Measurements from ENCODE around the gene UGT1A8. TPM values are rescaled to one million over a fixed set of nuclear protein-coding genes. Genes with fewer than 3 reads are reported as not detected.

Gene UGT1A8
- total RNA-seq, 1 experiment from 2014 or later = not detected

DNA sequence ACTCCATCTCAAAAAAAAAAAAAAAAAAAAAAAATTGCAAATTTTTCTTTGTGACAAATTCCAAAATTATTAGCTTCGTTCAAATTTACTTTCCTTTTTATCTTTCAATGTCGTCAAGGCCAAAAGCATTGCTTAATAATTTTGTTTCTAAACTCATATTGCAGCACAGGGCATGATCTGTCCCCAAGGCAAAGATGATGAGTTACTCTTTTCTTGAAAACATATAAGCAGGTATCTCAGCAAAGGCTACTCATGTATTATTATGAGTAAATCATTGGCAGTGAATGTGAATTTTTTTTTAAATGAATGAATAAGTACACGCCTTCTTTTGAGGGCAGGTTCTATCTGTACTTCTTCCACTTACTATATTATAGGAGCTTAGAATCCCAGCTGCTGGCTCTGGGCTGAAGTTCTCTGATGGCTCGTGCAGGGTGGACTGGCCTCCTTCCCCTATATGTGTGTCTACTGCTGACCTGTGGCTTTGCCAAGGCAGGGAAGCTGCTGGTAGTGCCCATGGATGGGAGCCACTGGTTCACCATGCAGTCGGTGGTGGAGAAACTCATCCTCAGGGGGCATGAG, 64.2 kb downstream of the UGT1A8 start, which contains the start of gene UGT1A7:
Gene UGT1A7, plus strand, starts transcription at position 381 of the 579 bp plus-strand sequence. Its CDS starts 37 bp downstream, at position 418.
- CTCF ChIA-PET = no interaction called here
- DNase-seq = no peak
- intact Hi-C loops (cut with micrococcal nuclease; ENCODE audit: unreplicated experiment) = no loop called here
- Mint-ChIP-seq H3K36me3 (ENCODE audit: insufficient read depth, unreplicated experiment) (no peaks in the 10 kb centered on the region), H3K27me3 (ENCODE audit: unreplicated experiment) (no peaks in the 10 kb centered on the region), H3K4me1 (ENCODE audit: low read depth, unreplicated experiment) (peaks cover 5% of the 10 kb centered on the region), H3K27ac (ENCODE audit: unreplicated experiment) (no peak within 1 kb of the TSS), H3K9me3 (ENCODE audit: low read depth, unreplicated experiment) (no peaks in the 10 kb centered on the region), H3K4me3 (ENCODE audit: low read depth, unreplicated experiment) (no peak within 1 kb of the TSS)
- BruUV-seq (replicated peaks) = no TSS peak
- TF ChIP-seq, protein P1, sequence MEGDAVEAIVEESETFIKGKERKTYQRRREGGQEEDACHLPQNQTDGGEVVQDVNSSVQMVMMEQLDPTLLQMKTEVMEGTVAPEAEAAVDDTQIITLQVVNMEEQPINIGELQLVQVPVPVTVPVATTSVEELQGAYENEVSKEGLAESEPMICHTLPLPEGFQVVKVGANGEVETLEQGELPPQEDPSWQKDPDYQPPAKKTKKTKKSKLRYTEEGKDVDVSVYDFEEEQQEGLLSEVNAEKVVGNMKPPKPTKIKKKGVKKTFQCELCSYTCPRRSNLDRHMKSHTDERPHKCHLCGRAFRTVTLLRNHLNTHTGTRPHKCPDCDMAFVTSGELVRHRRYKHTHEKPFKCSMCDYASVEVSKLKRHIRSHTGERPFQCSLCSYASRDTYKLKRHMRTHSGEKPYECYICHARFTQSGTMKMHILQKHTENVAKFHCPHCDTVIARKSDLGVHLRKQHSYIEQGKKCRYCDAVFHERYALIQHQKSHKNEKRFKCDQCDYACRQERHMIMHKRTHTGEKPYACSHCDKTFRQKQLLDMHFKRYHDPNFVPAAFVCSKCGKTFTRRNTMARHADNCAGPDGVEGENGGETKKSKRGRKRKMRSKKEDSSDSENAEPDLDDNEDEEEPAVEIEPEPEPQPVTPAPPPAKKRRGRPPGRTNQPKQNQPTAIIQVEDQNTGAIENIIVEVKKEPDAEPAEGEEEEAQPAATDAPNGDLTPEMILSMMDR (IDR thresholded peaks at IDR 0.05; ENCODE audit: unreplicated experiment) = no peak

DNA sequence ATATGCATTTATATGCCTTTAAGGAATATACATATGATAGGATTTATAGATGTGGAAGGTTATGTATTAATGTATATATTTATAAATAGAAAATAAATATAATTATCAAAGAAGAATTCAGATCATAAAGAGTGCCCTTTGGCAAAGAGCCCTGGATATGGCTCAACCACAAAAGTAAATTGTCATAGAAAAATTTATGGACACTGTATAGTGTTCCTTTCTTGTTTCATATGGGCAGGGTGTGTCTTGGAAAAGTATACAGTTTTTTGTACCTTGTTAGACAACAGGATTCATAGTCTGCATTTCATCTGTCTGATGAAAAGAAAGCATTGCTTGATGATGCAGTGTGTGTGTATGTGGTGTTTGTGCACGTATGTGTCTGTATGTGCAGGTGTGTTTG, 67.2 kb downstream of the UGT1A8 start:
- Mint-ChIP-seq H3K4me1 (ENCODE audit: low read depth, unreplicated experiment) (peaks cover 32% of the 10 kb centered on the region), H3K27ac (ENCODE audit: unreplicated experiment) (no peak overlapping the region), H3K27me3 (ENCODE audit: unreplicated experiment) (no peaks in the 10 kb centered on the region), H3K4me3 (ENCODE audit: low read depth, unreplicated experiment) (no peak overlapping the region), H3K36me3 (ENCODE audit: insufficient read depth, unreplicated experiment) (no peaks in the 10 kb centered on the region), H3K9me3 (ENCODE audit: low read depth, unreplicated experiment) (no peaks in the 10 kb centered on the region)
- no TSS peak for BruUV-seq (replicated peaks)
- DNase-seq = no peak
- intact Hi-C loops (cut with micrococcal nuclease; ENCODE audit: unreplicated experiment) = no loop called here
- TF ChIP-seq, protein P1 (IDR thresholded peaks at IDR 0.05; ENCODE audit: unreplicated experiment) = no peak
- CTCF ChIA-PET = no interaction called here

DNA sequence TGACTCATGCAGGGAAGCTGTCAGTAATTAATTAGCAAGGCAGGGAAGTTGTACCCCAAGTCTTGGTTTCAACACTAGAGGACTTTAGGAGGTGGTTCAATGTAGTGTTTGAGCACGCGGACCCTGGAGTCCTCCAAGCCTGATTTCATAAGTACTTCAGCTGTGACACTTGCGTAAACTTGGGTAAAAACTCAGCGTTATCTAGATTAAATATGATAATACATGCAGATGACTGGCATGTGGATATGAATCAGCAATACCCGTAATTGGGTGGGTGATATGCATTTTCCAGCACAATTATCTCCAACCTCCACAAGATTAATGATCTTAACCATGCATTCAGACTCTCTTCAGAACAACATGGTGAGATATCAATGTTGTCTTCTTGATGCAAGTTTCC, 69.5 kb downstream of the UGT1A8 start:
- Mint-ChIP-seq H3K4me3 (ENCODE audit: low read depth, unreplicated experiment) (no peak overlapping the region), H3K36me3 (ENCODE audit: insufficient read depth, unreplicated experiment) (peaks cover 17% of the 10 kb centered on the region), H3K27ac (ENCODE audit: unreplicated experiment) (no peak overlapping the region), H3K4me1 (ENCODE audit: low read depth, unreplicated experiment) (peaks cover 53% of the 10 kb centered on the region), H3K27me3 (ENCODE audit: unreplicated experiment) (no peaks in the 10 kb centered on the region), H3K9me3 (ENCODE audit: low read depth, unreplicated experiment) (no peaks in the 10 kb centered on the region)
- no peak for DNase-seq
- TF ChIP-seq, protein P1 (IDR thresholded peaks at IDR 0.05; ENCODE audit: unreplicated experiment) = no peak
- CTCF ChIA-PET = interaction anchor here (0.6 kb wide), 1 partner anchor 627 kb away, joined by 6 read pairs; no protein-coding TSS in a partner anchor
- no TSS peak for BruUV-seq (replicated peaks)
- intact Hi-C loops (cut with micrococcal nuclease; ENCODE audit: unreplicated experiment) = no loop called here

DNA sequence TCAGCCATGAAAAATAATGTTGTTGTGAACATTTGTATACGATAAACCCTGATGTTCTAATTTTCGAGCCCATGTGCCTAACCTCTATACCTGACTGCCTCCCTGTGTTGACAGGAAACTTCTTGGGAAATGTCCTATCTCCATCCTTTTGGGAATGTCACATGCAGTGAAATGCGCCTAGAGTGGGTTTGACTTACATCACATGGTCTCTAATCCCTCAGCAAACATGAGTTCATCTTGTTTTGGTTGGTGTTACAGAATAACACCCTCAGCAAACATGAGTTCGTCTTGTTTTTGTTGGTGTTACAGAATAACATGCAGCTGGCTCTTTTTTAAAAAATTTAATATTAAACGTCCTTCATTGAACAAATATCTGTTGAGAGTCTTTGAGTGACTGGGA, 70.9 kb downstream of the UGT1A8 start:
- no peak overlapping the region for H3K4me3 Mint-ChIP-seq (ENCODE audit: low read depth, unreplicated experiment)
- H3K27me3 Mint-ChIP-seq (ENCODE audit: unreplicated experiment) = no peaks in the 10 kb centered on the region
- H3K9me3 Mint-ChIP-seq (ENCODE audit: low read depth, unreplicated experiment) = no peaks in the 10 kb centered on the region
- no peak for DNase-seq
- CTCF ChIA-PET = no interaction called here
- peak overlapping the region; percentile 65 for H3K27ac Mint-ChIP-seq (ENCODE audit: unreplicated experiment)
- intact Hi-C loops (cut with micrococcal nuclease; ENCODE audit: unreplicated experiment) = no loop called here
- BruUV-seq (replicated peaks) = no TSS peak
- H3K36me3 Mint-ChIP-seq (ENCODE audit: insufficient read depth, unreplicated experiment) = peaks cover 29% of the 10 kb centered on the region
- TF ChIP-seq, protein P1 (IDR thresholded peaks at IDR 0.05; ENCODE audit: unreplicated experiment) = no peak
- H3K4me1 Mint-ChIP-seq (ENCODE audit: low read depth, unreplicated experiment) = peaks cover 56% of the 10 kb centered on the region
